ENCODE data around the gene GRID1. TPM values are rescaled to one million over a fixed set of nuclear protein-coding genes. Genes with fewer than 3 reads are reported as not detected.

Gene GRID1
- total RNA-seq, 4 donors from 2014 or later: 0.88 to 7.3 (median 4.1) TPM

DNA sequence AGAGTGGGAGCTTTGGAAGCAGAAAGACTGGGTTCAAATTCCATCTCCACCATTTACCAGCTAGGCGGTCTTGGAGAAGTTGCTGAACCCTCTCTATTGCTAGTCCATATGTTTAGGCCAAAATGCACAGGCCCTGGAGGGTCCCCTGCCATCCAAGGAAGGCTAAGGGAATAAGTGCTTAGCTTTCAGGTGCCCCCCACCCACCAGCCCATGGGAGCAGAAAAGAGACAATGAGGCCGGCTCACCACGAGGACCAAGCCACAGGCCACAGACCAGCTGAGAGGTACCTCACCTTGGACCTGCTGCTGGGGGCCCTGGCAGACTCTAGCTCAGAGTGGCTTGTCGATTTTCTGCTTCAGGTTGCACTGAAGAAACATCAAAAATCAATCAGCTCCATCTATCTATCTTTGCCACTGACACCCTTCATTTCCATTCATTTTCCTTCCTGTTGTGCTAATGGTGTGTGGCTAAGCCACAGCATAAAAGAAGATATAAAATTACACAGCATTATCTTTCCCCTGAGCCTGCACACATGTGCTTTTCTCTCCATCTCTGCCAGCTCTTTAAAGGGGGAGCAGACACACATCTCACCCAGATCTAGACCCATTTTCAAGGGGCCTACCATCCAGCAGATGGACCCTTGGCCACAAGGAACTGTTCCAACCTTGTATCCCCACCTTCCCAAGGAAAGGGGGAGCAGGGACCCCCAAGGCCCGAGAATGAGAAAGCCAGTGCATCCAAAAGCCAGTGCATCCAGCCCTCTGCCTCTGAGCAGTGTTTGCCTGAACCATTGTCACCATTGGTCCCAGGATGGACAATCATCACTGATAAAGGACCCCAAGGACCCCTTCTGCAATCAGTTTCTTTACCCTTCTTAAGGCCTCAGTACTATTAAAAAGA lies 65.4 kb downstream of the GRID1 start:
- no peak for DNase-seq
- H3K9me3 ChIP-seq: no peaks in the 10 kb centered on the region
- no peaks in the 10 kb centered on the region for H3K36me3 ChIP-seq
- H3K4me1 ChIP-seq: no peaks in the 10 kb centered on the region
- TF ChIP-seq, protein P1, sequence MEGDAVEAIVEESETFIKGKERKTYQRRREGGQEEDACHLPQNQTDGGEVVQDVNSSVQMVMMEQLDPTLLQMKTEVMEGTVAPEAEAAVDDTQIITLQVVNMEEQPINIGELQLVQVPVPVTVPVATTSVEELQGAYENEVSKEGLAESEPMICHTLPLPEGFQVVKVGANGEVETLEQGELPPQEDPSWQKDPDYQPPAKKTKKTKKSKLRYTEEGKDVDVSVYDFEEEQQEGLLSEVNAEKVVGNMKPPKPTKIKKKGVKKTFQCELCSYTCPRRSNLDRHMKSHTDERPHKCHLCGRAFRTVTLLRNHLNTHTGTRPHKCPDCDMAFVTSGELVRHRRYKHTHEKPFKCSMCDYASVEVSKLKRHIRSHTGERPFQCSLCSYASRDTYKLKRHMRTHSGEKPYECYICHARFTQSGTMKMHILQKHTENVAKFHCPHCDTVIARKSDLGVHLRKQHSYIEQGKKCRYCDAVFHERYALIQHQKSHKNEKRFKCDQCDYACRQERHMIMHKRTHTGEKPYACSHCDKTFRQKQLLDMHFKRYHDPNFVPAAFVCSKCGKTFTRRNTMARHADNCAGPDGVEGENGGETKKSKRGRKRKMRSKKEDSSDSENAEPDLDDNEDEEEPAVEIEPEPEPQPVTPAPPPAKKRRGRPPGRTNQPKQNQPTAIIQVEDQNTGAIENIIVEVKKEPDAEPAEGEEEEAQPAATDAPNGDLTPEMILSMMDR (IDR thresholded peaks at IDR 0.05): no peak
- TF ChIP-seq POLR2A (IDR thresholded peaks at IDR 0.05): no peak
- H3K27ac ChIP-seq: no peak overlapping the region
- no peaks in the 10 kb centered on the region for H3K27me3 ChIP-seq
- intact Hi-C loops (cut with DNase I; ENCODE audit: low total_unique reads): no loop called here
- no peak overlapping the region for H3K4me3 ChIP-seq

DNA sequence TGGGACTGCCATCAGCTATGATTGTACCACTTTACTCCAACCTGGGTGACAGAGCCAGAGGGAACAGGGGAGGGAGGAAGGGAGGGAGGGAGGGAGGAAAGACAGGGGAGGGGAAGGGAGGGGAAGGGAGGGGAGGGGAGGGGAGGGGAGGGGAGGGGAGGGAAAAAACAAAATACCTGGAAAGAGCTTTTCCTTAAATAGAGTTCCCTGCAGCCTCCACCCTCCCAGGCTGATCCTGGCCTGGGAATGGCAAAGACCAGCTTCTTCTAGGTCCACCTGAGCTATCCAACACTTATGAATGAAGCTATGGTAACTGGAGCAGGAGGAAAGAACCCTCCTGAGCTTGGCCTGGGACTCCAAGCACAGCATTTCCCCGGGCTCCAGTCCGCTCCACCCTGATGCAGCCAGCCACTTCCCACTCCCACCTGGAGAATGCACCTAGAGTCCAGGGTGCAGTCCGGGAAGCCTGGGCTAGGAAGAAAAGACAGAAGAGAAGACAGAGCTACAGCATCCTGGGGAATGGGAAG lies 66.1 kb downstream of the GRID1 start:
- no peaks in the 10 kb centered on the region for H3K36me3 ChIP-seq
- no peak for TF ChIP-seq POLR2A (IDR thresholded peaks at IDR 0.05)
- TF ChIP-seq, protein P1 (IDR thresholded peaks at IDR 0.05): no peak
- intact Hi-C loops (cut with DNase I; ENCODE audit: low total_unique reads): no loop called here
- no peak overlapping the region for H3K27ac ChIP-seq
- DNase-seq: no peak
- no peak overlapping the region for H3K4me3 ChIP-seq
- no peaks in the 10 kb centered on the region for H3K9me3 ChIP-seq
- H3K27me3 ChIP-seq: no peaks in the 10 kb centered on the region
- no peaks in the 10 kb centered on the region for H3K4me1 ChIP-seq

DNA sequence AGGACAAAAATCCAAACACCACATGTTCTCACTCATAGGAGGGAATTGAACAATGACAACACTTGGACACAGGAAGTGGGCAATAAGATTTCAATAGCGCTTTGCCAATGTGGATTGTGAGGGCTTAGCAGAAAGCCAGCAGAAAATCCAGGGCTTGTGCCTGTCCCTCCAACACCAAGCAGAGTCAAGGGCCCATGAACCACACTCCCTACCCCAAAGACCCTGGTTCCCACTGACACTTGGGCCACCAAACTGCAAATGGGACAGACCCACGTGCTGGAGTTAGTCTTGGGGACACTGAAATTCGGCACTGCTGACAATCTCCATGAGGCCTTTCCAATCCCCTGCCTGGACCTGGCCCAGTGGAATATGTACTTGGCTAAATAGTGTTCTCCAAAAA lies 67.0 kb downstream of the GRID1 start:
- H3K36me3 ChIP-seq: no peaks in the 10 kb centered on the region
- TF ChIP-seq POLR2A (IDR thresholded peaks at IDR 0.05): no peak
- TF ChIP-seq, protein P1 (IDR thresholded peaks at IDR 0.05): no peak
- intact Hi-C loops (cut with DNase I; ENCODE audit: low total_unique reads): no loop called here
- H3K27ac ChIP-seq: no peak overlapping the region
- no peak overlapping the region for H3K4me3 ChIP-seq
- no peak for DNase-seq
- H3K27me3 ChIP-seq: no peaks in the 10 kb centered on the region
- no peaks in the 10 kb centered on the region for H3K4me1 ChIP-seq
- no peaks in the 10 kb centered on the region for H3K9me3 ChIP-seq

DNA sequence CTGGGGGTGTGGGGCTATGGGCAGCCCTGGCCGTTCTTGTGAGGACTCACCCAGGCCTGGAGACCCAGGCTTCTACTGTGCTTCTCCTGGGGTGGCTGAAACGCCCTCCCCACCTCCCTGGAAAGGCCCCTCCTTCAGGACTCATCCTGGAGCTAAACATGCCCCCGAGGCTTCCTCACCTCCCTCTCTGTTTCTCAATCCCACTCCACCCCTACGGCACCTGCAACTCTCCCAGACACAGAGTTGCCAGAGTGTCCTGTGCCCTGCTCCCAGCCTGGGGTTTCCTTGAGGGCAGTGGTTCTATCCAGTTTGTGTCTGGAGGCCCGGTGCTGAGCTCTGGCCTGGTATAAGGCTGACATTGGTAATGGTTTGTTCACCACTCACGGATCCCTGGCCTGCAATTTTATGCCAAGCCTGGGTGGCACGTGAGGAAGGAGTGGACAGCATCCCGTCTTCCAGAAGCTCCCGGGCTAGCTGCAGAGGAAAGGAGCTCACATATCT lies 68.0 kb downstream of the GRID1 start:
- TF ChIP-seq, protein P1 (IDR thresholded peaks at IDR 0.05): no peak
- TF ChIP-seq POLR2A (IDR thresholded peaks at IDR 0.05): no peak
- Histone ChIP-seq H3K36me3 (no peaks in the 10 kb centered on the region), H3K4me1 (no peaks in the 10 kb centered on the region), H3K27me3 (no peaks in the 10 kb centered on the region), H3K27ac (no peak overlapping the region), H3K9me3 (no peaks in the 10 kb centered on the region), H3K4me3 (no peak overlapping the region)
- no peak for DNase-seq
- intact Hi-C loops (cut with DNase I; ENCODE audit: low total_unique reads): no loop called here

DNA sequence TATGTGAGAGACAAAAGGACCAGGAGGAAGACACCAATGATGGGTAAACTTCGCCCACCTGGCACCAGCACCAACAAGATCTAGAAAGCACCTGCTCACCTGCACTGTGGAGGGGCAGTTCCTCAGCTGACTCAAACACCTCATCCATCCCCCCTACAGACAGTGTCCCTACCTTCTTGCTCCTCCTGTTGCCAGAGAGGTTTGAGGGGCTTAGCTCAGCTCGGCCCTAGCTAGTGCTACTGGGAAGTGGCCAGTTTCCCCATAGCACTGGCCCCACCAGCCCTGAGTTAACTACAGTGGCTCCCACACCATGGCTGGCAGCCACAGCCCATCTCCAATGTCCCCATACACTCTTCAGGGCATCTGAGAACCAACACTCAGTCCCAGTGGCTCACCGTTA lies 70.8 kb downstream of the GRID1 start:
- DNase-seq: no peak
- Histone ChIP-seq H3K27me3 (no peaks in the 10 kb centered on the region), H3K4me3 (no peak overlapping the region), H3K27ac (no peak overlapping the region), H3K4me1 (no peaks in the 10 kb centered on the region), H3K36me3 (no peaks in the 10 kb centered on the region), H3K9me3 (no peaks in the 10 kb centered on the region)
- TF ChIP-seq POLR2A (IDR thresholded peaks at IDR 0.05): no peak
- TF ChIP-seq, protein P1 (IDR thresholded peaks at IDR 0.05): no peak
- intact Hi-C loops (cut with DNase I; ENCODE audit: low total_unique reads): no loop called here
